GM19438 (cell line): Measurements from ENCODE around the gene SCUBE1.

Source experiments
- ATAC-seq: cut with Tn5 transposase; IDR thresholded peaks from one replicate; pipeline ENCODE4 v1.9.1; 2021; ENCODE audit warnings: low read depth; ENCODE audit not compliant: unreplicated experiment

SCUBE1 gene

GRCh38 chr22:43167001-43167589, 176.1 kb downstream of the SCUBE1 start:
- ATAC-seq = no peak

GRCh38 chr22:43166132-43166930, 176.8 kb downstream of the SCUBE1 start:
- ATAC-seq = no peak

GRCh38 chr22:43164636-43165035, 178.5 kb downstream of the SCUBE1 start:
- ATAC-seq = no peak

- no peak for ATAC-seq
These were observed 179.9 kb downstream of the SCUBE1 start for GRCh38 chr22:43163241-43163795.

GRCh38 chr22:43162412-43163150, 180.6 kb downstream of the SCUBE1 start:
- no peak for ATAC-seq

- no peak for ATAC-seq
These were observed 182.6 kb downstream of the SCUBE1 start for GRCh38 chr22:43160497-43161126.

- no peak for ATAC-seq
These were observed 183.5 kb downstream of the SCUBE1 start for GRCh38 chr22:43159484-43160178.

GRCh38 chr22:43158778-43159483, 184.2 kb downstream of the SCUBE1 start:
- no peak for ATAC-seq

- ATAC-seq = no peak
These were observed 185.2 kb downstream of the SCUBE1 start for GRCh38 chr22:43157874-43158546.

GRCh38 chr22:43156413-43156812, 186.8 kb downstream of the SCUBE1 start:
- no peak for ATAC-seq

GRCh38 chr22:43155789-43156188, 187.4 kb downstream of the SCUBE1 start:
- no peak for ATAC-seq

GRCh38 chr22:43154887-43155536, 188.2 kb downstream of the SCUBE1 start:
- no peak for ATAC-seq

GRCh38 chr22:43153899-43154298, 189.3 kb downstream of the SCUBE1 start:
- no peak for ATAC-seq

- no peak for ATAC-seq
These were observed 190.7 kb downstream of the SCUBE1 start for GRCh38 chr22:43152357-43153071.

- ATAC-seq = no peak
These were observed 191.2 kb downstream of the SCUBE1 start for GRCh38 chr22:43152003-43152356.

GRCh38 chr22:43151251-43152002, 191.7 kb downstream of the SCUBE1 start, which contains the start of gene TSPO:
TSS of gene TSPO (plus strand) at chr22:43151559. CDS start at chr22:43159239, 7,680 bp downstream.
- no peak for ATAC-seq

GRCh38 chr22:43150731-43151206, 192.4 kb downstream of the SCUBE1 start:
- ATAC-seq = no peak
